GM12865 (cell line): ENCODE results near the gene DIS3L2.

Source experiments
- DNase-seq: peaks from one replicate; pipeline ENCODE4 v3.0.0; 2010; ENCODE audit warnings: low read depth
- H3K4me3 ChIP-seq: 2 replicates; pipeline ENCODE4 v1.5.1; 2011; ENCODE audit warnings: mild to moderate bottlenecking, low read depth, low read length, control low read depth
- CTCF ChIP-seq: IDR thresholded peaks from 2 replicates; pipeline ENCODE4 v1.5.1; 2011; ENCODE audit warnings: low read length, control low read depth, low read depth, inconsistent platforms; ENCODE audit not compliant: insufficient read depth; ENCODE audit errors: missing control alignments

Gene DIS3L2

GRCh38 chr2:232094883-232095282 lies 133.4 kb downstream of the DIS3L2 start:
- H3K4me3 ChIP-seq = no peak overlapping the region
- no peak for DNase-seq
- TF ChIP-seq CTCF = no peak

GRCh38 chr2:232097260-232097659 lies 135.7 kb downstream of the DIS3L2 start:
- TF ChIP-seq CTCF = no peak
- H3K4me3 ChIP-seq = no peak overlapping the region
- no peak for DNase-seq

- DNase-seq = no peak
- no peak for TF ChIP-seq CTCF
These were observed 136.2 kb downstream of the DIS3L2 start for GRCh38 chr2:232097758-232098157.

GRCh38 chr2:232102380-232102779 lies 140.9 kb downstream of the DIS3L2 start:
- H3K4me3 ChIP-seq = no peak overlapping the region
- no peak for DNase-seq

More at GRCh38 chr2:232097758-232098157, 136.2 kb downstream of the DIS3L2 start:
- no peak overlapping the region for H3K4me3 ChIP-seq

GRCh38 chr2:232103140-232103737 lies 141.7 kb downstream of the DIS3L2 start:
- no peak for TF ChIP-seq CTCF
- no peak for DNase-seq
- H3K4me3 ChIP-seq = no peak overlapping the region

More at GRCh38 chr2:232102380-232102779, 140.9 kb downstream of the DIS3L2 start:
- no peak for TF ChIP-seq CTCF

GRCh38 chr2:232104076-232104646 lies 142.6 kb downstream of the DIS3L2 start:
- no peak for DNase-seq
- H3K4me3 ChIP-seq = no peak overlapping the region
- TF ChIP-seq CTCF = no peak

- no peak for TF ChIP-seq CTCF
- no peak overlapping the region for H3K4me3 ChIP-seq
- DNase-seq = no peak
These were observed 150.0 kb downstream of the DIS3L2 start for GRCh38 chr2:232111551-232111950.
